HepG2 (cell line): ENCODE measurements around the gene RNMT. TPM values are rescaled to one million over a fixed set of nuclear protein-coding genes. Genes with fewer than 3 reads are reported as not detected.

ENCODE experiments used
- AGO2 ChIP-seq: fragments of 200-400 bp; formaldehyde crosslinking; optimal IDR thresholded peaks from 2 replicates; pipeline ENCODE3; 2017; ENCODE audit warnings: mild to moderate bottlenecking, low read depth, low read length, moderate library complexity
- MED13 ChIP-seq: sonication (generic); formaldehyde crosslinking; IDR thresholded peaks from 2 replicates; pipeline ENCODE4 v1.5.0; 2020; ENCODE audit warnings: missing genetic modification reagents
- MTA1 ChIP-seq: sonication (generic); formaldehyde crosslinking; IDR thresholded peaks from 2 replicates; pipeline ENCODE4 v1.4.0; 2020; ENCODE audit warnings: missing genetic modification reagents, mild to moderate bottlenecking, borderline replicate concordance
- NR1H2 ChIP-seq: sonication (generic); formaldehyde crosslinking; IDR thresholded peaks from 2 replicates; pipeline ENCODE4 v1.8.1; 2022; ENCODE audit warnings: low read depth, missing genetic modification reagents, borderline replicate concordance
- PITX1 ChIP-seq: sonication (generic); formaldehyde crosslinking; IDR thresholded peaks from 2 replicates; pipeline ENCODE4 v1.5.1; 2020; ENCODE audit warnings: mild to moderate bottlenecking, missing genetic modification reagents
- ZNF781 ChIP-seq: sonication (generic); formaldehyde crosslinking; IDR thresholded peaks from 2 replicates; pipeline ENCODE4 v1.5.1; 2020; ENCODE audit warnings: borderline replicate concordance, mild to moderate bottlenecking, missing genetic modification reagents; ENCODE audit errors: not compliant biosample characterization
- ZNF850 ChIP-seq: sonication (generic); formaldehyde crosslinking; conservative IDR thresholded peaks from 2 replicates; pipeline ENCODE4 v1.9.0; 2021; ENCODE audit warnings: mild to moderate bottlenecking, missing genetic modification reagents
- polyA plus RNA-seq, 8 experiments: library from polyadenylated mRNA; depleted of rRNA in 3 of 8; stranded (reverse) in 7 of 8; unstranded in 1 of 8; fragments of >200 nt; fragmentation: Illumina TruSeq in 4 of 8; extraction: Trizol in 4 of 8; gene quantifications; 2 replicates each; pipeline versions ENCODE4 v1.2.1 to v1.2.3, GENCODE V29; 2011 to 2016; ENCODE audit warnings: low read depth in 4 of 8, missing spikeins in 1 of 8, mixed read lengths in 1 of 8; ENCODE audit not compliant: insufficient read depth in 1 of 8
- total RNA-seq, 5 experiments: library from RNA; depleted of rRNA; stranded (reverse); fragments of >200 nt; fragmentation: Illumina TruSeq; extraction: Trizol; gene quantifications; 2 replicates each; pipeline ENCODE4 v1.2.3, GENCODE V29; 2016; ENCODE audit warnings: low read depth in 1 of 5
- TF ChIP-seq, protein P1 (sequence below): sonication (generic); formaldehyde crosslinking; IDR thresholded peaks from 2 replicates; pipeline ENCODE4 v1.4.0; 2020; ENCODE audit warnings: missing genetic modification reagents
- TF ChIP-seq, protein P2 (sequence below): sonication (generic); formaldehyde crosslinking; IDR thresholded peaks from 2 replicates; pipeline ENCODE4 v1.5.0; 2020; ENCODE audit warnings: mild to moderate bottlenecking, missing genetic modification reagents, moderate library complexity
- TF ChIP-seq, protein P3 (sequence below): sonication (generic); formaldehyde crosslinking; IDR thresholded peaks from 2 replicates; pipeline ENCODE4 v1.9.0; 2021; ENCODE audit warnings: missing genetic modification reagents, borderline replicate concordance
- TF ChIP-seq, protein P4 (sequence below): IDR thresholded peaks from 2 replicates; pipeline ENCODE4 v1.6.1; 2016

The RNMT gene
- total and polyA plus RNA-seq, 2 of the 13 experiments (the other 11 are each of a cell fraction or from before 2014, with no cell fraction given), result 22.9 to 24.4 TPM

DNA sequence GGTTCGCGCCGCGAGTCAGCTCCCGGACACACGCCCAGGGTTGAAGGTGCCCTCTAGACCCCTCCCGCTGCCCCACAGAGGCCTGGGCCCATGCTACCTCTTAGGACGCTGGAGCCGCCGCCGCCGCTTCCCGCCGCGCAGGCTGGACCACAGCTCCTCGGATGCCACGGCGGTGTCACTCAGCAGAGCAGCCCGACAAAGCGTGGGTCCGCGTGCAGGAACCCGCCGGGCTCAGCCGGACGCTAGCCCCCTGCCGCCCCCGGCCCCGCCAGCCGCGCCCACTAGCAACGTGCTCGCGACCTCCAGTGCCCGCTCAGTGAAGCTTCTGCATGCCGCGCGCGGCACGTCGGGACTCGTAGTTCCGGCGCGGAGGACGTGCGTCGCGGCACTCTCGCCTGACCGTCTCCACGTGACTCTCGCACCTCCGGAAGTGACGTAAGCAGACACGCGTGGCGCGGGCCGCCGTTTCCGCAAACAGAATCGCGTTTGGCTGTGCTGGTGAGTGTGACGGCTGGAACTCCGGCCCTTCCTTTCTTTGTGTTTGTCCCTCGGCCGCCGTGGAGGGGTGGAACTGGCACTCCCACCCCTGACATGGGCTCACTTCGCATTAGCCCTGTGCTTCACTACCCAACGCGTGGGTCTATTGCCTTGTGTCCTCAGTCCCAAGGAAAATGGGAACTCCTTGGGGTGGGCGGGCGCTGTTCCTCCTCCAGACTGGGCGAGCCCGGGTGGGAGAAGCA lies at the start of gene RNMT, which contains the start of gene FAM210A (continued):
- TF ChIP-seq, protein P1, sequence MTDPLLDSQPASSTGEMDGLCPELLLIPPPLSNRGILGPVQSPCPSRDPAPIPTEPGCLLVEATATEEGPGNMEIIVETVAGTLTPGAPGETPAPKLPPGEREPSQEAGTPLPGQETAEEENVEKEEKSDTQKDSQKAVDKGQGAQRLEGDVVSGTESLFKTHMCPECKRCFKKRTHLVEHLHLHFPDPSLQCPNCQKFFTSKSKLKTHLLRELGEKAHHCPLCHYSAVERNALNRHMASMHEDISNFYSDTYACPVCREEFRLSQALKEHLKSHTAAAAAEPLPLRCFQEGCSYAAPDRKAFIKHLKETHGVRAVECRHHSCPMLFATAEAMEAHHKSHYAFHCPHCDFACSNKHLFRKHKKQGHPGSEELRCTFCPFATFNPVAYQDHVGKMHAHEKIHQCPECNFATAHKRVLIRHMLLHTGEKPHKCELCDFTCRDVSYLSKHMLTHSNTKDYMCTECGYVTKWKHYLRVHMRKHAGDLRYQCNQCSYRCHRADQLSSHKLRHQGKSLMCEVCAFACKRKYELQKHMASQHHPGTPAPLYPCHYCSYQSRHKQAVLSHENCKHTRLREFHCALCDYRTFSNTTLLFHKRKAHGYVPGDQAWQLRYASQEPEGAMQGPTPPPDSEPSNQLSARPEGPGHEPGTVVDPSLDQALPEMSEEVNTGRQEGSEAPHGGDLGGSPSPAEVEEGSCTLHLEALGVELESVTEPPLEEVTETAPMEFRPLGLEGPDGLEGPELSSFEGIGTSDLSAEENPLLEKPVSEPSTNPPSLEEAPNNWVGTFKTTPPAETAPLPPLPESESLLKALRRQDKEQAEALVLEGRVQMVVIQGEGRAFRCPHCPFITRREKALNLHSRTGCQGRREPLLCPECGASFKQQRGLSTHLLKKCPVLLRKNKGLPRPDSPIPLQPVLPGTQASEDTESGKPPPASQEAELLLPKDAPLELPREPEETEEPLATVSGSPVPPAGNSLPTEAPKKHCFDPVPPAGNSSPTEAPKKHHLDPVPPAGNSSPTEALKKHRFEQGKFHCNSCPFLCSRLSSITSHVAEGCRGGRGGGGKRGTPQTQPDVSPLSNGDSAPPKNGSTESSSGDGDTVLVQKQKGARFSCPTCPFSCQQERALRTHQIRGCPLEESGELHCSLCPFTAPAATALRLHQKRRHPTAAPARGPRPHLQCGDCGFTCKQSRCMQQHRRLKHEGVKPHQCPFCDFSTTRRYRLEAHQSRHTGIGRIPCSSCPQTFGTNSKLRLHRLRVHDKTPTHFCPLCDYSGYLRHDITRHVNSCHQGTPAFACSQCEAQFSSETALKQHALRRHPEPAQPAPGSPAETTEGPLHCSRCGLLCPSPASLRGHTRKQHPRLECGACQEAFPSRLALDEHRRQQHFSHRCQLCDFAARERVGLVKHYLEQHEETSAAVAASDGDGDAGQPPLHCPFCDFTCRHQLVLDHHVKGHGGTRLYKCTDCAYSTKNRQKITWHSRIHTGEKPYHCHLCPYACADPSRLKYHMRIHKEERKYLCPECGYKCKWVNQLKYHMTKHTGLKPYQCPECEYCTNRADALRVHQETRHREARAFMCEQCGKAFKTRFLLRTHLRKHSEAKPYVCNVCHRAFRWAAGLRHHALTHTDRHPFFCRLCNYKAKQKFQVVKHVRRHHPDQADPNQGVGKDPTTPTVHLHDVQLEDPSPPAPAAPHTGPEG (CRISPR knock-in tag), result peak; percentile 86
- TF ChIP-seq MTA1 (CRISPR knock-in tag) (peak; percentile 56; the same call in 1 of the 2 replicates), MED13 (CRISPR knock-in tag) (peak; percentile 72), ZNF781 (CRISPR knock-in tag) (peak; percentile 33), ZNF850 (CRISPR knock-in tag) (no peak), AGO2 (peak; percentile 60), NR1H2 (CRISPR knock-in tag) (peak; percentile 70; the same call in 1 of the 2 replicates), PITX1 (0 out of 2 replicates have a peak, but pooled peaks have one; percentile 18)
- TF ChIP-seq, protein P2, sequence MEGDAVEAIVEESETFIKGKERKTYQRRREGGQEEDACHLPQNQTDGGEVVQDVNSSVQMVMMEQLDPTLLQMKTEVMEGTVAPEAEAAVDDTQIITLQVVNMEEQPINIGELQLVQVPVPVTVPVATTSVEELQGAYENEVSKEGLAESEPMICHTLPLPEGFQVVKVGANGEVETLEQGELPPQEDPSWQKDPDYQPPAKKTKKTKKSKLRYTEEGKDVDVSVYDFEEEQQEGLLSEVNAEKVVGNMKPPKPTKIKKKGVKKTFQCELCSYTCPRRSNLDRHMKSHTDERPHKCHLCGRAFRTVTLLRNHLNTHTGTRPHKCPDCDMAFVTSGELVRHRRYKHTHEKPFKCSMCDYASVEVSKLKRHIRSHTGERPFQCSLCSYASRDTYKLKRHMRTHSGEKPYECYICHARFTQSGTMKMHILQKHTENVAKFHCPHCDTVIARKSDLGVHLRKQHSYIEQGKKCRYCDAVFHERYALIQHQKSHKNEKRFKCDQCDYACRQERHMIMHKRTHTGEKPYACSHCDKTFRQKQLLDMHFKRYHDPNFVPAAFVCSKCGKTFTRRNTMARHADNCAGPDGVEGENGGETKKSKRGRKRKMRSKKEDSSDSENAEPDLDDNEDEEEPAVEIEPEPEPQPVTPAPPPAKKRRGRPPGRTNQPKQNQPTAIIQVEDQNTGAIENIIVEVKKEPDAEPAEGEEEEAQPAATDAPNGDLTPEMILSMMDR (CRISPR knock-in tag), result peak; percentile 67
- TF ChIP-seq, protein P3, sequence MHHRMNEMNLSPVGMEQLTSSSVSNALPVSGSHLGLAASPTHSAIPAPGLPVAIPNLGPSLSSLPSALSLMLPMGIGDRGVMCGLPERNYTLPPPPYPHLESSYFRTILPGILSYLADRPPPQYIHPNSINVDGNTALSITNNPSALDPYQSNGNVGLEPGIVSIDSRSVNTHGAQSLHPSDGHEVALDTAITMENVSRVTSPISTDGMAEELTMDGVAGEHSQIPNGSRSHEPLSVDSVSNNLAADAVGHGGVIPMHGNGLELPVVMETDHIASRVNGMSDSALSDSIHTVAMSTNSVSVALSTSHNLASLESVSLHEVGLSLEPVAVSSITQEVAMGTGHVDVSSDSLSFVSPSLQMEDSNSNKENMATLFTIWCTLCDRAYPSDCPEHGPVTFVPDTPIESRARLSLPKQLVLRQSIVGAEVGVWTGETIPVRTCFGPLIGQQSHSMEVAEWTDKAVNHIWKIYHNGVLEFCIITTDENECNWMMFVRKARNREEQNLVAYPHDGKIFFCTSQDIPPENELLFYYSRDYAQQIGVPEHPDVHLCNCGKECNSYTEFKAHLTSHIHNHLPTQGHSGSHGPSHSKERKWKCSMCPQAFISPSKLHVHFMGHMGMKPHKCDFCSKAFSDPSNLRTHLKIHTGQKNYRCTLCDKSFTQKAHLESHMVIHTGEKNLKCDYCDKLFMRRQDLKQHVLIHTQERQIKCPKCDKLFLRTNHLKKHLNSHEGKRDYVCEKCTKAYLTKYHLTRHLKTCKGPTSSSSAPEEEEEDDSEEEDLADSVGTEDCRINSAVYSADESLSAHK (CRISPR knock-in tag), result no peak
- TF ChIP-seq, protein P4, sequence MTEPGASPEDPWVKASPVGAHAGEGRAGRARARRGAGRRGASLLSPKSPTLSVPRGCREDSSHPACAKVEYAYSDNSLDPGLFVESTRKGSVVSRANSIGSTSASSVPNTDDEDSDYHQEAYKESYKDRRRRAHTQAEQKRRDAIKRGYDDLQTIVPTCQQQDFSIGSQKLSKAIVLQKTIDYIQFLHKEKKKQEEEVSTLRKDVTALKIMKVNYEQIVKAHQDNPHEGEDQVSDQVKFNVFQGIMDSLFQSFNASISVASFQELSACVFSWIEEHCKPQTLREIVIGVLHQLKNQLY (CRISPR knock-in tag), result peak; percentile 93
